GM18858 (cell line): ENCODE measurements around the gene MAFF.
"Not testable (repeated sequence)": the region's sequence is repeated elsewhere in the genome, so short reads cannot be mapped to it uniquely, and the experiment has no call there.

Experiments used
- ATAC-seq: cut with Tn5 transposase; IDR thresholded peaks from one replicate; pipeline ENCODE4 v1.9.1; 2021; ENCODE audit not compliant: unreplicated experiment

The MAFF gene

DNA sequence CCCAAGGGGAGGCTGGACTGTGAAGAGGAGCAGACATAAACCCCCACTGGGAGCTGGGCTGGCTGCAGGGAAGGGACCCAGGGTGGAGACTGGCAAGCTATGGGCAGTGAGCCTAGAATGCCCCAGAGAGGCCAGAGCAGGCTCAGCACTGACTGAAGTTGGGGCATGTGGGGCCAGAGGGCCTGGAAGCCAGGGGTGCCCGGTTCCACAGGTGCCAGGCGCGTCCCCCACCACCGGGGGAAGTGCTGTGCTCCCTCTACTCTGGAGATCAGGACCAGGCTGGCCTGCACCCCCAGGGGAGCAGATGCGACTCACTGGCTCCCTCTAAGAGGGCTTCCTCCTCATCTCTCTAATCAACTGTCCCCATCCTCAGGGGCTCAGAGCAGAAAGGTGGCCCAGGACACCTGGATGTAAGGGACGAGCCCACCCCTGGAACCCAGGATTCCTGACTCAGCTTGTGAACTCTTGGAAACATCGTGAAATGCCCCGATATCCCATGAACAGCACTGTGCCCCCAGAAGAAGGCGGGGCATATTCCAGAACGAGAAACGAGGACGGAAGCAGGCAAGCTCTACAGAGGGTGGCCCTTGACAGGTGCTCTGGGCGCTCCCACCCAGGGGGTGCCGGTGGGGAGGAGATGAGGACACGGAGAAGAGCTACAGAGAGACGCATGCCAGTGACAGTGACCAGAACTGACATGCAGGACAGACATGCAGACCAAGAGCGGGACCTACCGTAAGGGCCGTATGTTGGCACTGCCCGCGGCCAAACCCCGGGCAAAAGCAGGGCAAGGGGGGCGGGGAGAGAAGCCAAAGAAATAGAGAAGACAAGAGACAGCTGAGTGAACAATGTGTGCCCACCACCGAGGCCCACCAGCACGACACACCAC, 20.4 kb downstream of the MAFF start:
- ATAC-seq: no peak

DNA sequence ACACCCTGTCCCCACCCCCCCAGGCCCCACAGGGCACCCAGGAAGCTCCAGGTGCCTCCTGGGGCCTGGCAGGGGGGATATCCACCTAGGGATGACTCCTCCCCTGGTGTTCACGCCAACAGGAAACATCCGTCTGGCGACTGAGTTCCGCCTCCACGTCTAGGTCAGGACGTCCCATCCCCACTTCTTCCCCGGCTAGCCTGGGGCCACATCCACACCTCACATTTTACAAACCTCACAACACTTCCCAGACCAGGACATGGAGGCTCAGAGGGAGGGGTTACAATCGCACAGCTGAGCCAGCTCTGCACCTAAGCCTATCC, 21.0 kb downstream of the MAFF start:
- no peak for ATAC-seq

DNA sequence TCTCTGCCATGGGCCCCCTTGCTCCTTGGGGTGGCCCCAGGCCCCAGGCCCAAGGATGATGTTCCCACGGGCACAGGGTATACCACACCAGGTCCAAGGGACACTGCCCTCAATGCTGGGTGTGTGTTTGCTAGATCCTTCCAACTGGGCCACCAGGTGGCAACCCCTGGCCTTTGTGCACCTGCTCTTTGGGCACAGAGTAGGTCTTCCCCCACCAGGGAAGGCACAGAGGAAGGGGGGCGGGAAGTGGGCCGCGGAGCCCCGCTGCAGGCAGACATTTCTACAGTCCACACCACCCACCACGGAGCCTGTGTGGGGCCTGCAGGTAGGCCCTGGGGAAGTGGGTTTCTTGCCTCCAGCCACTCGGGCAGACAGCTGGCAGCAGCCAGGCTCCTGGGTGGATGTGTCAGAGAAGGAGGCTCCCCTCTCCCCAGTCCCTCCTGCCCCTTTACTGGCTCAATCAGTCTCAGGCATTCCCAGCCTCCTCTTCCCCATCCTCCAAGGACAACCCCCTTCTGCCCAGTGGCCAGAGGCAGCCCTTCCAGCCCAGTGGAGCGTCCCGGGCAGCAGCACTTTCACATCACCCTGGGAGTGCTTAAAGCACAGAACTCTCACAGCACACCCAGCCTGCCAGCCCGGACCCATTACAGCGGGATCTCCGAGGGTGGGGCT, 21.6 kb downstream of the MAFF start:
- ATAC-seq: no peak

DNA sequence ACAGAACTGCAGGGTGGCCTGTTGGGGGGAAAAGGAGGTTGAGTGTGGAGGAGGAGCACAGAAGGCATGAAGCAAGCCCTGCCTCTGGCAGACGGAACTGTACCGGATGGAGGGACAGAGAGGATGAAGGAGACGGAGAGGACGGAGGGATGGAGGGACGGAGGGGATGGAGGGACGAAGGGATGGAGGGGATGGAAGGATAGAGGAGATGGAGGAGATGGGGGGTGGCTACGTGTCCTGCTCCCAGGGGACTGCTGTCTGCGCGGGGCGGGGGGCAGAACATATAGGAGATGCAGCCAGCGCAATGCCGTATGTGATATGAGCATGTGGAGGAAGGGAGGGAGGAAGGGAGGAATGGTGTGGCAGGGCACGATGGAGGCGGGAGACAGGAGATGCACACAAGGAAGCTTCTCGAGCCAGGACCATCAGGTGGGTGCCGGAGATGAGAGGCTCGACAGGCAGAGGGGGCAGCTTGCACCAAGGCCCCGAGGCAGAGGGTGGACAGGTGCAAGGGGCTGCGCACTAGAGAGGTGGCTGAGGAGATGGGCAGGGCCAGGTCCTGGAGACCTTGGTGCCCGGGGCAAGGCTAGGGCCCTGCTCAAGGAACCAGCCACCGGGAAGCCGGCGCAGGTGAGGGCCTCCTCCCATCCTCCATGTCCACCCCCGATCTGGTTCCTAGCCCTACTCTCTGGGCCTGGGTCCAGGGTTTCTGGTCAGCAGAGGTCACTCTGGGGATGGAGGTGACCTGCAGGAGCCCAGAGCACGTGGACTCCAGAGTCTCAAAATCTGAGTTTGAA, 25.3 kb downstream of the MAFF start:
- no peak for ATAC-seq

DNA sequence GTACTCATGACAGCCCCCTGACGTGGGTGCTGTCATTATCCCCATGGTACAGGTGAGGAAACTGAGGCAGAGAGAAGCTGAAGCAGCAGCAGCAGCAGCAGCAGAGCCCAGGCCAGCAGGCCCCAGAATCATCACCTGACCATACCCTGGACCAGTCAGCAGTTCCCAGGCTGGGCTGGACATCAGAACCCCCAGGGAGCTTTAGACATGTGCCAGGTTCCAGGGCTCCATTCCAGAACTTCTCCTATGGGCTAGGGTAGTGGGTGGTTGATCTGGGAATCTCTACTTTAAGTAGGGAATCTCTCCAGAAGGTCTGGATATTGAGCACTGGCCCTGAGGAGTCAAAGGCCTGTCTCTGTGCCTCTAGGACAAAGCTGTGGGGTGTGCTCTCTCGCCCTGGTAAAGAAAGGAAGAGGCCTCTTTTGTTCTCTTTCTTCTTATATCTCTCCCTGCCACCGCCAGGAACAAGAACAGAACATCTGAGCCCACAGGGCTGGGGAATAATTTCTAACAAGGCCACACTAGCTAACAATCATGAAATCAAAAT, 26.6 kb downstream of the MAFF start:
- ATAC-seq: no peak

DNA sequence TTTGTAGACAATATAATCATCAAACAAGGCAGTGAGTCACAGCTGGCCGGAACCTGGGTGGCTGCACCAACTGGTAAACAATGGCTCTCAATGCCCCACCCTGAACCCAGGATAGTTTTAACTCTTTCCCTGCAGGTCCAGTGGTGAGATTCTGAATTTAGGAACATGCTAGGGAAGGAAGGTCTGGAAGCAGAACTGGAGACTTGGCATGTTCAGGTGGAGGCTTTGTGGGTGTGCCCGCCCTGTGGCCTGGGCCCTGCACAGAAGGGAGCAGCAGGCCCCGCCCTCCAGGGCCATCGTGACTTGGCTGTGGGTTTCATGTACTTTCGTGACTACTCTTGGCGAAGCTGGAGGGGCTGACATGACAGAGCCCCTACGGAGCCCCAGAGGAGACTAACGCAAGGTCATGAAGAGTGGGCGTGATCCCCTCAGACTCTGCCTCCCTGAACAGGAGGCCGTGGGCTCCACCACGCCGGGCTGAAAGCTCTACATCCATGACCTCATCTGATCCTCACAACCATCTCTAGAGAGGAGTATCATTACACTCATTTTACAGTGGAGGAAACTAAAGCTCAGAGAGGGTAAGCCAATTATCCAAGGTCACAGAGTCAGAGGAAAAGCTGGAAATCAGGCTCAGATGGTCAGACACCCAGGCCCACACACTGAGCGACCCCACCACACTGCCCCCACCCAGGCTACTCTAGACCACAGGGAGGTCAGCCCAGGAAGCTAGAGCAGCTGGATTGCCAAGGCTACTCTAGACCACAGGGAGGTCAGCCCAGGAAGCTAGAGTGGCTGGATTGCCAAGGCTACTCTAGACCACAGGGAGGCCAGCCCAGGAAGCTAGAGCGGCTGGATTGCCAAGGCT, 27.3 kb downstream of the MAFF start:
- no peak for ATAC-seq

DNA sequence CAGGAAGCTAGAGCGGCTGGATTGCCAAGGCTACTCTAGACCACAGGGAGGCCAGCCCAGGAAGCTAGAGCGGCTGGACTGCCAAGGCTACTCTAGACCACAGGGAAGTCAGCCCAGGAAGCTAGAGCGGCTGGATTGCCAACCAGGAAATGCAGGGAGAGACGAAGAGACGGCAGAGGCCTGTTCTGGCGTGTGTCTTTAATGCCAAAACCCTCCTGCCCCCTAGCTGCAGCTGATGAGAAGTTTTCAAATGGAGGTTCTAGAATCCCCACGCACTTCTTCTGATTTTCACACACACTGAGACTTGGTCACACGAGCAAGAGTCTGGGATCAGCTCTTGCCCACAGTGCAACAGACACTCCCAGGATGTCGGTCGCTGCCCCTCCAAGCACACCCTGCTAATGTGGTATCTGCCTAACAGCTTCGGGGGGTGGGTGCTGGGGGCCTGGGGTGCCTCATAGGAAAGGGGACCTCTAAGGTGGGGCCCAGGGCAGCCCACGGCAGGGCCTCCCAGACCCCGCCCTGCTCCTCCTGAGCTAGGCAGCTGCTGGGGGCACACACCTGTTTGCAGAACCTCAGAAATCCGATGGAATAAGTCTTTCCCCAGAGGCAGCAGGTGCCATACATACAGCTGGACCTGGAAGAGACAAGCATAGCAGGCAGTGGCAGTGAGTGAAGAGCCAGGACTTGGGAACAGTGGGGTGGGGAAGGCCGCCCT, 28.5 kb downstream of the MAFF start:
- ATAC-seq: no peak

DNA sequence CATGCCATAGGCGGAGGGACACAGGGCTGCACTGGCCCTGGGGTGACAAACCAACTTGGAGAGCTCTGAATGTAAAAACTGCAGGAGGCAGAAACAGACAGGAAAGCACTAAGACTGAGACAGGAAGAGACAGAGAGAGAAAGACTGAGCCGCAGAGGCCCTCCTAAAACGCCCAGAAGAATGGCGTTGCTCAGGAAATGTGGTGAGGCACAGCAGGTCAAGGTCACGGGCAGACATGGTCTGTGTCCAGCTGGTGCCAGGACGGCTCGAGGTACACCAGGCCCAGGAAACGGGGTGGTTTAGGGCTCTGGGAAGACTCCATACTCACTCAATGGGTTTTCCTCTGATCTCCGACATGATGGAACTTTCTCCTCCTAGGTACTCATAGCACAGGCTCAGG, 29.1 kb downstream of the MAFF start:
- ATAC-seq: no peak

DNA sequence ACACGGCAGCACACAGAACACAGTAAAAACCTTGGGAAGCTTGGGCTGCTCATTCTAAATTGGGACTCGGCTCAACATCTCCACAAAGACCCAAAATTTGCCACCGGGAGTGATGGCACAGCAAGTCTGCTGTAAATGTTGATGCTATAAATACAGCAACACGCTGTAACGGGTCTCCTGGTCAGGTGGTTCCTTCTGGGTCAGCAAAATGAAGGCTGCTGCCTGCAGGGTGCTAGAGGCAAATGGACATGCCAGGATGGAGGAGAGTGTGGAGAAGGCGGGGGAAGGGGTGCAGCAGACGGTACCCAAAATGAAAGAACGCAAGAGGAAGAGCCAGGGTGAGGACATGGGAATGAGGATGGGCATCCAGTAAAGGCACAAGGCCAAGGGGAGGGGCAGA, 30.4 kb downstream of the MAFF start:
- no peak for ATAC-seq

DNA sequence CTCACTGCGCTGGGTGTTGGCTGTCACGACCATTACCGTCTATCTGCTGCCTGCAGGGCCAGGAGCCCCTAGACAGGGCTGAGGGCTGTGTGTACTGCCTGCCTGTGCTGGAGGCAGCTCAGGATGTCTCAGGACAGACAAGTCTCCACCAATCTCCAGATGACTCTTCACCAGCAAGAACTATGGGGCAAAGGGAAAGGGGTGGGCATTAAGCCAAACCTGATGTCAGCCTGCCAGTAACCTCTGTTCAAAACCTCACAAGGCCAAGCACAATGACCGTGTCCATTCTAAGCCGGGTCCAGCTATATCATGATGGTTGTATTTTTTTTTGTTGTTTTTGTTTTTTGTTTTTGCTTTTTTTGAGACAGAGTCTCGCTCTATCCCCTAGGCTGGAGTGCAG, 31.6 kb downstream of the MAFF start:
- ATAC-seq: no peak

DNA sequence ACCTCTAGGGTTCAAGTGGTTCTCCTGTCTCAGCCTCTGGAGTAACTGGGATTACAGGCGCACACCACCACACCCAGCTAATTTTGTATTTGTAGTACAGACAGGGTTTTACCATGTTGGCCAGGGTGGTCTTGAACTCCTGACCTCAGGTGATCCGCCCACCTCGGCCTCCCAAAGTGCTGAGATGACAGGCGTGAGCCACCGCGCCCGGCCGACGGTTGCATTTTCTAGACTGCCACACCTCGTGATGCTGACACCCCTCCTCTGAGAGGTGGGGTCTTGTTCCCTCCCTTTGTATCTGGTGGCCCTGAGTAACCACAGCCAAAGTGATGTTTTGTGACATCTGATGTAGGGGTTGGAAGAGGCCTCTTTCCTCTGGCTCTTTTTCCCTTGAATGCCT, 32.1 kb downstream of the MAFF start:
- ATAC-seq: not testable (repeated sequence)

DNA sequence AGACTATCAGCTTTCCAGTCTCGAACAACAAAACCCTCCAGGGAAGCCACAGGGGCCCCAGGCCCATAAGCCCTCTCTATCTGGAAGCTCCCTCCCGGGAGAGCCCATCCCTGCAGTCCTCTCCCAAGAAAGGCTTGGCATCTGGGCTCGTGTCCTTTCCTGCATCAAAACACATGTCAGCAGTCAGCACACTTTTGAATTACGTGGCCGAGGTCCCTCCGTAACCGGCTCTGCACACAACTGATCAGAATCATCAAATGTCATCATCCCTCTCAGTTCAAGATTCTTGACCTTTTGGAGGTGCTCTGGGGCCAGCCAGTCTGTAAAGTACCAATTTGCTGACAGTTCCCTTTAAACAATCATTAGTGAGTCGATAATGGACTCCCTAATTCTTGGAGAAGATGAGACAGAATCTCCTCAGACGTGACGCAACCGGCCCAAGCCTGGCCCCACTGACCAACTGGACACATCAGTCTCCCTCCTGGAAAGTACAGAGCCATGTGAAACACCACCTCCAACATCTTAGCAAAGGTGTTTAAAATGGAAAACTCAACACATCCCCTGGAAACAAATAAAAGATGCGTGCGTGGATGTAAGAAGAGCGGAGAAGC, 33.6 kb downstream of the MAFF start:
- ATAC-seq: no peak

DNA sequence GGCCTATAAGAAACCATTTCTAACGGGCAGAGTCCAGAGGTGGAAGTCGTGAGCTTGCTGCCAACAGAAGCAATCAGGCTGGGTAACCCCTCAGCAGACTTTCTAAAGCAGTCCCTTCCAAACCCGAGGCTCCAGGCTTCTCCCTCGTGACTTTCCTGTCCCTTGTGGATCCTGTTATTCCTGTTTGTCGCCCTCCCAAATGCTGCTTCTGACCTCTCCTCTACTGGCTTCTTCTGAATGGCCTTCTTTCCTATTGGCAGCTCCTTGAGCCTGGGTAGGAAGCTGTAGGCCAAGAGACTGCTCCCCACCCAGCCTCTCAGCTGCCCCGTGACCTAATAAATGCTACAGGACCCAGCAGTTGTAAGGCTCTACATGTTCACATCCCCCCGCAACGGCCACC, 35.0 kb downstream of the MAFF start:
- no peak for ATAC-seq

DNA sequence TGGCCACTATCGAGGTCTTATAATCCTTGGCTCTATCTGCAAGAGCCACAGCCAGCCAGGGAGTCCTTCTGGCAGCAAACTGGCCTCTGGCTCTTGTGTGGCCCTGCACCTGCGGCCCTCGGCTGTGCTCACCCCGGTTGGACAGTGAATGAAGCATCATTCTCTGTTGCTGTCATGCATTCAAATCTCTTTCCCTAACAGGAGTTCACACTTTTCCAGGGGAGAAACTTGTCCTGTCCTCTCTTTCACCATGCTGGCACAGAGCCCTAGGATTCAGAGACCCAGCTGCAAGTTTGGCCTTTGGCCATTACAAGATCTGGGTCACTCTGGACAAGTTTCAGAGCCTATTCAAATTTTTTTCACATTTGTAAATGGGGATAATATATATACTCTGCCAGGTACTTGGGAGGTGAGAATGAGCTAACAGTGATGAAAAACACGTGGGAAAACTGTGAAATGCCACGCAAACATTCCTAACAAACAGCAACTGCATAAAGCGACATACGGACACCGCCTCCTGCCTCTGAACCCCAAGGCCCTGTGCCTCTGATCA, 36.8 kb downstream of the MAFF start:
- no peak for ATAC-seq

DNA sequence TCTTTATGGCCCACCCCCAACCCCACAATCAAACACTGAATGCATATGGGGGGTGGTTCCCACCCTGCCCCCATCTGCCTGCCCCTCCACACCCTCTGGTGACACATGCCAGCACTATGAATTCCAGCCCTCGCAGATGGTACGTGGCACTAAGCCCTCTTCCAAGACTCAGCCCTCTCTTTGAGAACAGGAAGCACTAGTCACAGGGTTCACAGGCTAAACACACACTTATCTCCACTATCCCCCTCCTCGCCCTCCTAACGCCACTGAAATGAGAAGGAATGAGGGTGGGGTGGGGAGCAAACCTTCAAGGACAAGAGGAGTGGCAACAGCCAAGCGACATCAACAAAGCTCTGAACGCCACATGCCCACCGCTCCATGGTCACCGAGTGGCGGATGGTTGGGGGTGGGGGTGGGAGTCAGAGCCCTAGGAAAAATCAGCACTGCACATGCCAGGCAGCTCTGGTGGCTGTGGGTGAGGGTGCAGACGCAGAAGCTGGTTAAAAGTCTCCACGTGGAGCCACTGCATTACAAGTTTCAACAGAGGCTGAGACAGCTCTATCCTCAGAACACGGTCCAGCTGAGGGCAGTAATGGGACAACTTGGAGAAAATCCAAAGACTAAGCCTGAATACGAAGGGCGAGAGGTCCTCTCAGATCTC, 37.4 kb downstream of the MAFF start:
- no peak for ATAC-seq

DNA sequence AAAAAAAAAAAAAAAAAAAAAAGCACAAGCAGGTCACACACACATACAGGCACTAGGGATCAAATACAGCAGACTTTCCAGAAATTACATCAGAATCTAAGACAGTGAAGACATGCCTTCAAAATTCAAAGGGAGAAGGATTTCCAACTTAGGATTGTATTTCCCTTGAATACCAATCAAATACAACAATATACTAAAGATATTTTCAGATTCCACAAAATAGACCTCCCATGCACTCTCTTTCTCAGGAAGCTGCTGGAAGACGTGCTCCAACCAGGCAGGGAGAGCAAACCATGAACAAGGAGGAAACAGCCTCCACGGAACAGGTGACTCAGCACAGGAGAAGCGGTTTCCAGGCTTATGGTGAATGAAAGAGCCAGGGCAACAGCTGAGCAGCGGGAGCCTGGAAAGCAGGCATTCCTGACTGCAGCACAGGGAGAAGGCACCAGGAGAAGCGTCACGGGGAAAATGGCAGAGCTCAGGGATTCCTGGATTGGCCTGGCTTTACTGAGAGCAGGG, 39.0 kb downstream of the MAFF start:
- no peak for ATAC-seq

DNA sequence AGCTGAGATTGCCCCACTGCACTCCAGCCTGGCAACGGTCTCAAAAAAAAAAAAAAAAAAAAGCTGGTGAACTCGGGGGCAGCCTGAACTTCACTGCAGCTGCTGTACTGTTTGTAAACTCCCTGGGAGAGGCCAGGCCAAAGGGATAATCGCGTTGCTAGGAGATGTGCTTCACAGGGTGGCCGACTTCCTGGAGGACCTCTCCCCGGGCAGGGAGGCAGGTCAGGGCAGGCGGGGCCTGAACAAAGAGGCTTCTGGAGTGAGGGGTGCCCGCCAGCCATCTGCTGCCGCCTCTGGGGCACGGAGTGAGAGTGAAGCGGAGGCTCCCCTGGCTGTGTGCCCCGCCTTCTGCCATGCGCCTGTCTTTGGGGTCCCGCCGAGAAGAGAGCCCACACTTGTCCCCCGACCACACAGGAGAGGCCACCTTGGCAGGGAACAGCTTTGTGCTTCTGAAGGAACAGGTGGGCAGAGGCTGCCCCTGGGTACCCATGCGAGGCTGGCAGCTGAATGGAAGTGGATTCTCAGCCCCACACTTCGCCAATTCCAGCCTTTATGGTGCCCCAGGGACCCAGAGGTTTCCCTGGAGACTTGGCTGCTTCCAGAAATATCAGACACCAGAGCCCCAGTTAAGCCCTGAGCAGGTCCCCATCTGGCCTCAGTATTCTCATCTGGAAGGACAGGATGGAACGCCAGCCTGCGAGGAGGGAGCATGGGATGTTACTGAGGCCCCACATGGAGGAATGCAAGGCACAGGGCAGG, 41.4 kb downstream of the MAFF start:
- no peak for ATAC-seq

DNA sequence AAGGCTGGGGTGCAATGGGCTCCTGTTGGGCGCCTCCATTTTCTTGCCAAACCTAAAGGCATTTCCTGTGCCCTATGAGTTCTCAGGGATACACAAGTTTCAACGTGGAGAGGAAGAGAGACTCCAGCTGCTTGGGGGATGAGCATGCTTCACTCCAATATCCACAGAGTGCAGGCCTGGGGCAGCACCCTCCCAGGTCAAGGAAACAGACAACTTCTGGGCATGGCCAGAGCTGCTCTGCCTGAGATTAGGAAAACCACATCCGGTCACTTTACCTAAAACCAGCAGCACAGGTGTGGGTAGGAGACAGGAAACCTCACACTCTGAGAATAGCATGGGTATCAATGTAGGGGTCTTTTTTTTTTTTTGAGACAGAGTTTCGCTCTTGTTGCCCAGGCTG, 42.3 kb downstream of the MAFF start:
- ATAC-seq: no peak
